H1 (cell line): ENCODE results near the gene SLC13A4. TPM values are rescaled to one million over a fixed set of nuclear protein-coding genes. Genes with fewer than 3 reads are reported as not detected.

Experiments
- CEBPB ChIP-seq: IDR thresholded peaks from 2 replicates; pipeline ENCODE4 v1.6.1; 2012; ENCODE audit warnings: low read depth, low read length
- JUN ChIP-seq: IDR thresholded peaks from 2 replicates; pipeline ENCODE4 v1.6.1; 2011; ENCODE audit warnings: low read depth, mild to moderate bottlenecking, improper control_type of control experiment, low read length
- KDM1A ChIP-seq: fragments of 200-600, 300-600 bp; sonication (generic); IDR thresholded peaks from 2 replicates; pipeline ENCODE4 v1.7.1; 2016; ENCODE audit warnings: mild to moderate bottlenecking, low read length, borderline replicate concordance
- YY1 ChIP-seq: IDR thresholded peaks from 2 replicates; pipeline ENCODE4 v1.6.1; 2011; ENCODE audit warnings: low read depth, mild to moderate bottlenecking, low read length
- polyA plus RNA-seq, 7 experiments: library from polyadenylated mRNA; depleted of rRNA in 3 of 7; stranded (reverse) in 5 of 7; unstranded in 2 of 7; fragments of >200 nt in 5 of 7; fragments of 200-250 nt in 2 of 7; gene quantifications; 1 replicate in 5 of 7; 2 replicates in 1 of 7; 4 replicates in 1 of 7; pipeline versions ENCODE4 v1.2.1 to v1.2.3, GENCODE V29; 2011 to 2013; ENCODE audit warnings: missing spikeins in 2 of 7, mixed read lengths in 2 of 7
- total RNA-seq: library from RNA; stranded (reverse); fragmentation: NEBNext Ultra II Directional; extraction: Animal tissue kit (Norgen Biotek cat#: 25700); gene quantifications from 2 replicates; pipeline ENCODE4 v1.2.1, GENCODE V29; 2021

Gene SLC13A4
- total and polyA plus RNA-seq, 2 of the 8 experiments (the other 6 are each of a cell fraction or from before 2014, with no cell fraction given) = 3.9 to 7.5 TPM

DNA sequence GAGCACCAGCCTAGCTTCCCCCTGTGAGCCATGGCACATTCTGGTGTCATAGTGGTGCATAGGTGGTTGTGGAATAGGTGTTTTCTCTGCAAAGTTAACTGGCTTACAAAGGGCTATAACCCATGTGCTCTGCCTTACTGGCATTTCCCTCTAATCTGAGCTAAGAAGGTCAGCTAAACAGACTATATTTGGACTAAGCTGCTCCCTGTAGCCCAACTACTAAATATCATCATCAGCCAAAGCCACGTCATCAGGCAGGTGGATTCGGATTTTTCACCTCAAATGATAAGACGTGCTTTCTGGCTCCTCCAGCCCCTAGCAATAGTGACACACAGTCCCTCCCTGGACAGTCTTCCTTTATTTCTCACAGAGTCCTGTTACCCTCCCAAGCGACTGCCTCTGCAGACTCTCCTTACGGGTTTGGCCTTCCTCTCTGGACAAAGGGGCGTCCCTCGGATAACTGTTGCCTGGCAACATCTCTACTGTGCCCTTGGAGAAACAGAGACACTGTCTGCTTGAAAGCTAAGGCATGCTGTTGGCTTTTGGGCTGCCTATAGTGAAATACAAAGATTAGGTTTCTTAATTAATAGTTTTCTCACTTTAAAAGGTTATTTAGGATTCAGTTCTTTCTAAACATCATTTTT is 9.1 kb downstream of the SLC13A4 start (continued):
- TF ChIP-seq YY1 (no peak), CEBPB (no peak), JUN (no peak), KDM1A (no peak)
